ENCODE measurements around the gene SDF2.

Gene SDF2

GRCh38 chr17:28657756-28658155 lies 4.0 kb downstream of the SDF2 start:
- no peak overlapping the region for H3K27ac ChIP-seq (replicated peaks; ENCODE audit: low read length)
- H3K4me2 ChIP-seq (ENCODE audit: insufficient read depth, low read length, poor library complexity, severe bottlenecking), result no peak overlapping the region
- H3K9me3 ChIP-seq (replicated peaks in 1 of 2; ENCODE audit: control insufficient read depth in 2 of 2, insufficient read depth in 1 of 2, low read depth in 1 of 2, low read length in 2 of 2), result peaks cover 4 to 9% of the 10 kb centered on the region in 2 donors
- H2AFZ ChIP-seq (ENCODE audit: low read length), result no peak overlapping the region
- no peak overlapping the region for H2BK120ac ChIP-seq (ENCODE audit: low read depth, low read length)
- DNase-seq (ENCODE audit: low spot score), result no peak
- H3K4me1 ChIP-seq (ENCODE audit: control insufficient read depth in 2 of 2, insufficient read depth in 1 of 2, low read depth in 1 of 2, low read length in 2 of 2), result peaks cover 0 to 2% of the 10 kb centered on the region in 2 donors
- H3K4me3 ChIP-seq (ENCODE audit: low read length in 2 of 2), result no peak overlapping the region
- no peak overlapping the region for H2AK5ac ChIP-seq (ENCODE audit: low read depth, low read length)
- H2BK12ac ChIP-seq (ENCODE audit: low read length), result no peak overlapping the region
- WGBS, 2 donors (ENCODE audit: extremely low coverage in 2 of 2, insufficient read length in 2 of 2, insufficient replicate concordance in 1 of 2), result no CpG with 5 or more reads among the region's 5 CpGs
- no peak overlapping the region for H4K91ac ChIP-seq (ENCODE audit: low read depth, low read length, poor library complexity)
- no peak overlapping the region for H3K18ac ChIP-seq (ENCODE audit: low read length)
- peaks cover 25 to 67% of the 10 kb centered on the region in 2 donors for H3K36me3 ChIP-seq (replicated peaks in 1 of 2; ENCODE audit: control insufficient read depth in 2 of 2, insufficient read depth in 2 of 2, low read length in 2 of 2)
- H3K23ac ChIP-seq (ENCODE audit: low read depth, low read length, poor library complexity), result no peak overlapping the region
- H3K27me3 ChIP-seq (ENCODE audit: control insufficient read depth in 3 of 3, insufficient read depth in 3 of 3, low read depth in 1 of 3, low read length in 3 of 3), result no peaks in the 10 kb centered on the region
- no peak overlapping the region for H2BK15ac ChIP-seq (ENCODE audit: low read length)
- no peak overlapping the region for H2BK5ac ChIP-seq (ENCODE audit: low read length)
- no peak overlapping the region for H4K8ac ChIP-seq (ENCODE audit: low read depth, low read length)
- H3K4ac ChIP-seq (ENCODE audit: low read length), result no peak overlapping the region
- no peak overlapping the region for H3K14ac ChIP-seq (ENCODE audit: low read length)
- peaks cover 14% of the 10 kb centered on the region for H3K79me1 ChIP-seq (ENCODE audit: low read depth, low read length)
- H3K9ac ChIP-seq (ENCODE audit: low read depth, low read length, poor library complexity), result no peak overlapping the region

GRCh38 chr17:28655160-28655559 lies 6.5 kb downstream of the SDF2 start:
- Histone ChIP-seq H2BK120ac (ENCODE audit: low read depth, low read length) (no peak overlapping the region), H4K91ac (ENCODE audit: low read depth, low read length, poor library complexity) (peak overlapping the region; percentile 43), H4K8ac (ENCODE audit: low read depth, low read length) (no peak overlapping the region), H3K36me3 (replicated peaks in 1 of 2; ENCODE audit: control insufficient read depth in 2 of 2, insufficient read depth in 2 of 2, low read length in 2 of 2) (peaks cover 22 to 86% of the 10 kb centered on the region in 2 donors), H2BK12ac (ENCODE audit: low read length) (no peak overlapping the region), H3K27ac (replicated peaks; ENCODE audit: low read length) (no peak overlapping the region), H2AFZ (ENCODE audit: low read length) (no peak overlapping the region), H3K79me1 (ENCODE audit: low read depth, low read length) (peaks cover 11% of the 10 kb centered on the region), H3K23ac (ENCODE audit: low read depth, low read length, poor library complexity) (no peak overlapping the region), H3K9ac (ENCODE audit: low read depth, low read length, poor library complexity) (peak overlapping the region; percentile 21), H3K27me3 (ENCODE audit: control insufficient read depth in 3 of 3, insufficient read depth in 3 of 3, low read depth in 1 of 3, low read length in 3 of 3) (no peaks in the 10 kb centered on the region), H3K4me3 (ENCODE audit: low read length in 2 of 2) (no peak overlapping the region), H2BK5ac (ENCODE audit: low read length) (no peak overlapping the region), H3K4me2 (ENCODE audit: insufficient read depth, low read length, poor library complexity, severe bottlenecking) (no peak overlapping the region), H3K14ac (ENCODE audit: low read length) (no peak overlapping the region), H3K4me1 (ENCODE audit: control insufficient read depth in 2 of 2, insufficient read depth in 1 of 2, low read depth in 1 of 2, low read length in 2 of 2) (no peaks in the 10 kb centered on the region), H2BK15ac (ENCODE audit: low read length) (no peak overlapping the region), H2AK5ac (ENCODE audit: low read depth, low read length) (no peak overlapping the region), H3K4ac (ENCODE audit: low read length) (no peak overlapping the region), H3K9me3 (replicated peaks in 1 of 2; ENCODE audit: control insufficient read depth in 2 of 2, insufficient read depth in 1 of 2, low read depth in 1 of 2, low read length in 2 of 2) (peaks cover 0 to 4% of the 10 kb centered on the region in 2 donors), H3K18ac (ENCODE audit: low read length) (no peak overlapping the region)
- WGBS, 2 donors (ENCODE audit: extremely low coverage in 2 of 2, insufficient read length in 2 of 2, insufficient replicate concordance in 1 of 2), result no CpG with 5 or more reads among the region's 5 CpGs
- no peak for DNase-seq (ENCODE audit: low spot score)

- H2BK5ac ChIP-seq (ENCODE audit: low read length), result no peak overlapping the region
- H4K8ac ChIP-seq (ENCODE audit: low read depth, low read length), result no peak overlapping the region
- H3K36me3 ChIP-seq (replicated peaks in 1 of 2; ENCODE audit: control insufficient read depth in 2 of 2, insufficient read depth in 2 of 2, low read length in 2 of 2), result peaks cover 6 to 66% of the 10 kb centered on the region in 2 donors
- no peak overlapping the region for H2BK15ac ChIP-seq (ENCODE audit: low read length)
- H3K18ac ChIP-seq (ENCODE audit: low read length), result no peak overlapping the region
- no peak overlapping the region for H4K91ac ChIP-seq (ENCODE audit: low read depth, low read length, poor library complexity)
- H2BK120ac ChIP-seq (ENCODE audit: low read depth, low read length), result no peak overlapping the region
- H3K14ac ChIP-seq (ENCODE audit: low read length), result no peak overlapping the region
- no peak overlapping the region for H3K4ac ChIP-seq (ENCODE audit: low read length)
- peaks cover 0 to 1% of the 10 kb centered on the region in 2 donors for H3K4me1 ChIP-seq (ENCODE audit: control insufficient read depth in 2 of 2, insufficient read depth in 1 of 2, low read depth in 1 of 2, low read length in 2 of 2)
- H3K27ac ChIP-seq (replicated peaks; ENCODE audit: low read length), result no peak overlapping the region
- no peak overlapping the region for H2AFZ ChIP-seq (ENCODE audit: low read length)
- no peak overlapping the region for H3K4me2 ChIP-seq (ENCODE audit: insufficient read depth, low read length, poor library complexity, severe bottlenecking)
- H3K79me1 ChIP-seq (ENCODE audit: low read depth, low read length), result no peaks in the 10 kb centered on the region
- WGBS, 2 donors (ENCODE audit: extremely low coverage in 2 of 2, insufficient read length in 2 of 2, insufficient replicate concordance in 1 of 2), result no CpG with 5 or more reads among the region's 2 CpGs
- no peak overlapping the region for H3K4me3 ChIP-seq (ENCODE audit: low read length in 2 of 2)
- no peak for DNase-seq (ENCODE audit: low spot score)
- no peaks in the 10 kb centered on the region for H3K27me3 ChIP-seq (ENCODE audit: control insufficient read depth in 3 of 3, insufficient read depth in 3 of 3, low read depth in 1 of 3, low read length in 3 of 3)
- no peak overlapping the region for H3K9ac ChIP-seq (ENCODE audit: low read depth, low read length, poor library complexity)
- H3K23ac ChIP-seq (ENCODE audit: low read depth, low read length, poor library complexity), result no peak overlapping the region
- no peak overlapping the region for H2BK12ac ChIP-seq (ENCODE audit: low read length)
- no peaks in the 10 kb centered on the region for H3K9me3 ChIP-seq (replicated peaks in 1 of 2; ENCODE audit: control insufficient read depth in 2 of 2, insufficient read depth in 1 of 2, low read depth in 1 of 2, low read length in 2 of 2)
- no peak overlapping the region for H2AK5ac ChIP-seq (ENCODE audit: low read depth, low read length)
Observed at GRCh38 chr17:28648698-28649097, 13.0 kb downstream of the SDF2 start.

GRCh38 chr17:28646039-28646754 lies 15.5 kb downstream of the SDF2 start:
- Histone ChIP-seq H4K8ac (ENCODE audit: low read depth, low read length) (no peak overlapping the region), H3K4me3 (ENCODE audit: low read length in 2 of 2) (no peak overlapping the region)
- 100% methylated on average over 2 of the region's 12 CpGs; no CpG with 5 or more reads in 1 of the 2 donors for WGBS, 2 donors (ENCODE audit: extremely low coverage in 2 of 2, insufficient read length in 2 of 2, insufficient replicate concordance in 1 of 2)

More at GRCh38 chr17:28646039-28646754, 15.5 kb downstream of the SDF2 start:
- H2BK15ac ChIP-seq (ENCODE audit: low read length), result no peak overlapping the region
- H3K36me3 ChIP-seq (replicated peaks in 1 of 2; ENCODE audit: control insufficient read depth in 2 of 2, insufficient read depth in 2 of 2, low read length in 2 of 2), result peaks cover 23 to 67% of the 10 kb centered on the region in 2 donors
- no peak overlapping the region for H3K9ac ChIP-seq (ENCODE audit: low read depth, low read length, poor library complexity)
- peak overlapping the region; percentile 46 for H2AFZ ChIP-seq (ENCODE audit: low read length)
- H3K14ac ChIP-seq (ENCODE audit: low read length), result no peak overlapping the region
- H3K9me3 ChIP-seq (replicated peaks in 1 of 2; ENCODE audit: control insufficient read depth in 2 of 2, insufficient read depth in 1 of 2, low read depth in 1 of 2, low read length in 2 of 2), result no peaks in the 10 kb centered on the region
- no peak overlapping the region for H3K27ac ChIP-seq (replicated peaks; ENCODE audit: low read length)
- no peak overlapping the region for H3K18ac ChIP-seq (ENCODE audit: low read length)
- H2AK5ac ChIP-seq (ENCODE audit: low read depth, low read length), result no peak overlapping the region
- H3K4me2 ChIP-seq (ENCODE audit: insufficient read depth, low read length, poor library complexity, severe bottlenecking), result no peak overlapping the region
- peaks cover 2 to 5% of the 10 kb centered on the region in 2 donors for H3K4me1 ChIP-seq (ENCODE audit: control insufficient read depth in 2 of 2, insufficient read depth in 1 of 2, low read depth in 1 of 2, low read length in 2 of 2)
- H3K79me1 ChIP-seq (ENCODE audit: low read depth, low read length), result no peaks in the 10 kb centered on the region
- no peak for DNase-seq (ENCODE audit: low spot score)
- no peaks in the 10 kb centered on the region for H3K27me3 ChIP-seq (ENCODE audit: control insufficient read depth in 3 of 3, insufficient read depth in 3 of 3, low read depth in 1 of 3, low read length in 3 of 3)
- no peak overlapping the region for H2BK120ac ChIP-seq (ENCODE audit: low read depth, low read length)
- no peak overlapping the region for H2BK12ac ChIP-seq (ENCODE audit: low read length)
- no peak overlapping the region for H3K4ac ChIP-seq (ENCODE audit: low read length)
- no peak overlapping the region for H4K91ac ChIP-seq (ENCODE audit: low read depth, low read length, poor library complexity)
- H3K23ac ChIP-seq (ENCODE audit: low read depth, low read length, poor library complexity), result no peak overlapping the region
- no peak overlapping the region for H2BK5ac ChIP-seq (ENCODE audit: low read length)

All from neuronal stem cell (in vitro differentiated cells).